ENCODE results near the gene ZNF821.
"Not testable (repeated sequence)": the region's sequence is repeated elsewhere in the genome, so short reads cannot be mapped to it uniquely, and the experiment has no call there.

The ZNF821 gene

GRCh38 chr16:71830359-71830758 lies 53.6 kb downstream of the ZNF821 start:
- DNase-seq, result no peak
- TF ChIP-seq CTCF (IDR thresholded peaks at IDR 0.05; ENCODE audit: low read length) (no peak), EZH2 (optimal IDR thresholded peaks at IDR 0.05; ENCODE audit: low read depth, low read length) (no peak), EZH2phosphoT487 (IDR thresholded peaks at IDR 0.05; ENCODE audit: low read length) (no peak)
- Histone ChIP-seq H3K4me2 (ENCODE audit: low read depth, low read length) (no peak overlapping the region), H3K27ac (ENCODE audit: low read length) (no peak overlapping the region), H3K79me2 (ENCODE audit: low read length) (no peaks in the 10 kb centered on the region), H3K9ac (ENCODE audit: low read length) (no peak overlapping the region), H3K4me3 (ENCODE audit: low read length) (no peak overlapping the region), H2AFZ (ENCODE audit: low read length) (no peak overlapping the region), H3K9me2 (replicated peaks; ENCODE audit: insufficient read depth, low read length) (no peaks in the 10 kb centered on the region), H4K20me1 (ENCODE audit: insufficient read depth, low read length) (no peaks in the 10 kb centered on the region), H3K4me1 (ENCODE audit: low read length) (no peaks in the 10 kb centered on the region), H3K27me3 (replicated peaks; ENCODE audit: insufficient read depth, low read length) (no peaks in the 10 kb centered on the region), H3K9me3 (replicated peaks; ENCODE audit: insufficient read depth, low read length) (no peaks in the 10 kb centered on the region), H3F3A (ENCODE audit: insufficient read depth, low read length) (no peaks in the 10 kb centered on the region), H3K36me3 (replicated peaks; ENCODE audit: insufficient read depth, low read length) (no peaks in the 10 kb centered on the region)

DNA sequence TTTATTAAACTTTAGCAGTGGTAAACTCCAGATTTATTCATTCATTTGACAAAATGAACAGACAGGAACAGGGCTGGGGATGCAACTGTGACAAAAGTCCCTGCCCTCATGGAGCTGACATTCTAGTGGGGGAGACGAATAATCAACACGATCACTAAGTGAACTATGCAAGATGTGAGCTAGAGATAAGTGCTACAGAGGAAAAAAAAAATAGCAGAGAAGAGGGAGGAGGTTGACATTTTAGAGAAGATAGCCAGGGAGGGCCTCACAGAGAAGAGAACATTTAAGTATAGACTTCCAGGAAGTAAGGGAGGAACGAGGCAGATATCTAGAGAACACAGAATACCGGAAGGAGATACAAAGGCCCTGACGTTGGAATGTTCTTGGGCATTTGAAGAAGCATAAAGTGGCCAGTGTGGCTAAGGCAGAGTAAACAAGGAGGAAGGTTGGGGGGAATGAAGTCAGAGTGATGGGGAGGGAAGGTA lies 57.4 kb downstream of the ZNF821 start:
- TF ChIP-seq EZH2 (optimal IDR thresholded peaks at IDR 0.05; ENCODE audit: low read depth, low read length), result no peak
- H3F3A ChIP-seq (ENCODE audit: insufficient read depth, low read length), result no peaks in the 10 kb centered on the region
- H3K9ac ChIP-seq (ENCODE audit: low read length), result no peak overlapping the region
- no peak overlapping the region for H3K4me3 ChIP-seq (ENCODE audit: low read length)
- DNase-seq, result no peak
- H3K9me2 ChIP-seq (replicated peaks; ENCODE audit: insufficient read depth, low read length), result no peaks in the 10 kb centered on the region
- H3K4me1 ChIP-seq (ENCODE audit: low read length), result no peaks in the 10 kb centered on the region
- no peaks in the 10 kb centered on the region for H3K27me3 ChIP-seq (replicated peaks; ENCODE audit: insufficient read depth, low read length)
- no peaks in the 10 kb centered on the region for H3K79me2 ChIP-seq (ENCODE audit: low read length)
- H2AFZ ChIP-seq (ENCODE audit: low read length), result no peak overlapping the region
- H3K36me3 ChIP-seq (replicated peaks; ENCODE audit: insufficient read depth, low read length), result no peaks in the 10 kb centered on the region
- no peak overlapping the region for H3K27ac ChIP-seq (ENCODE audit: low read length)
- no peaks in the 10 kb centered on the region for H4K20me1 ChIP-seq (ENCODE audit: insufficient read depth, low read length)
- no peak overlapping the region for H3K4me2 ChIP-seq (ENCODE audit: low read depth, low read length)
- H3K9me3 ChIP-seq (replicated peaks; ENCODE audit: insufficient read depth, low read length), result no peaks in the 10 kb centered on the region

GRCh38 chr16:71817155-71817500 lies 66.9 kb downstream of the ZNF821 start:
- Histone ChIP-seq H3K9ac (ENCODE audit: low read length) (peak overlapping the region; percentile 70), H3K27ac (ENCODE audit: low read length) (peak overlapping the region; percentile 94), H2AFZ (ENCODE audit: low read length) (0 out of 2 replicates have a peak overlapping the region, but pooled peaks have one; percentile 13)

GRCh38 chr16:71811261-71811803 lies 72.7 kb downstream of the ZNF821 start:
- H3K27me3 ChIP-seq (replicated peaks; ENCODE audit: insufficient read depth, low read length), result no peaks in the 10 kb centered on the region
- no peak overlapping the region for H3K27ac ChIP-seq (ENCODE audit: low read length)
- peaks cover 9% of the 10 kb centered on the region; the same call in 1 of the 2 replicates for H3K4me1 ChIP-seq (ENCODE audit: low read length)
- no peak overlapping the region for H3K4me2 ChIP-seq (ENCODE audit: low read depth, low read length)
- H3K79me2 ChIP-seq (ENCODE audit: low read length), result peaks cover 35% of the 10 kb centered on the region
- no peaks in the 10 kb centered on the region for H3K9me2 ChIP-seq (replicated peaks; ENCODE audit: insufficient read depth, low read length)
- H4K20me1 ChIP-seq (ENCODE audit: insufficient read depth, low read length), result no peaks in the 10 kb centered on the region
- H3K4me3 ChIP-seq (ENCODE audit: low read length), result no peak overlapping the region
- no peak for DNase-seq
- no peak overlapping the region for H2AFZ ChIP-seq (ENCODE audit: low read length)
- no peaks in the 10 kb centered on the region for H3K9me3 ChIP-seq (replicated peaks; ENCODE audit: insufficient read depth, low read length)
- H3F3A ChIP-seq (ENCODE audit: insufficient read depth, low read length), result peaks cover 39% of the 10 kb centered on the region
- no peaks in the 10 kb centered on the region; the same call in 1 of the 2 replicates for H3K36me3 ChIP-seq (replicated peaks; ENCODE audit: insufficient read depth, low read length)
- H3K9ac ChIP-seq (ENCODE audit: low read length), result no peak overlapping the region
- TF ChIP-seq CTCF (IDR thresholded peaks at IDR 0.05; ENCODE audit: low read length) (no peak), EZH2 (optimal IDR thresholded peaks at IDR 0.05; ENCODE audit: low read depth, low read length) (no peak), EZH2phosphoT487 (IDR thresholded peaks at IDR 0.05; ENCODE audit: low read length) (no peak)

More at GRCh38 chr16:71817155-71817500, 66.9 kb downstream of the ZNF821 start:
- H3K27me3 ChIP-seq (replicated peaks; ENCODE audit: insufficient read depth, low read length); DNase-seq; H3K9me2 ChIP-seq (replicated peaks; ENCODE audit: insufficient read depth, low read length); H4K20me1 ChIP-seq (ENCODE audit: insufficient read depth, low read length); H3K9me3 ChIP-seq (replicated peaks; ENCODE audit: insufficient read depth, low read length); H3K36me3 ChIP-seq (replicated peaks; ENCODE audit: insufficient read depth, low read length); H3K4me1 ChIP-seq (ENCODE audit: low read length); H3K79me2 ChIP-seq (ENCODE audit: low read length): not testable (repeated sequence)
- Histone ChIP-seq H3K4me3 (ENCODE audit: low read length) (peak overlapping the region; percentile 35), H3K4me2 (ENCODE audit: low read depth, low read length) (peak overlapping the region; percentile 75), H3F3A (ENCODE audit: insufficient read depth, low read length) (peaks cover 28% of the 10 kb centered on the region)

DNA sequence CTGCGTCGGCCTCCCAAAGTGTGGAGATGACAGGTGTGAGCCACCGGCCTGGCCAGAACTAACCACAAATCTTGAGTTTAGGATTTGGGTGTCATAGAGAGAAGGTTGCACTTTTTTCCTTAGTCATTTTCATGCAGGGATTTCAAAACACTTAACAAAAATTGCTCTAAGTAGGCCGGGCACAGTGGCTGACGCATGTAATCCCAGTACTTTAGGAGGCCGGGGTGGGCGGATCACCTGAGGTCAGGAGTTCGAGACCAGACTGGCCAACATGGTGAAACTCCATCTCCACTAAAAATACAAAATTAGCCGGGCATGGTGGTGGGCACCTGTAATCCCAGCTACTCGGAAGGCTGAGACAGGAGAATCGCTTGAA lies 73.8 kb downstream of the ZNF821 start:
- peak overlapping the region; percentile 83; the same call in 1 of the 2 replicates for H3K9ac ChIP-seq (ENCODE audit: low read length)
- H3K4me3 ChIP-seq (ENCODE audit: low read length), result peak overlapping the region; percentile 80
- H3K36me3 ChIP-seq (replicated peaks; ENCODE audit: insufficient read depth, low read length); H4K20me1 ChIP-seq (ENCODE audit: insufficient read depth, low read length); H3K9me2 ChIP-seq (replicated peaks; ENCODE audit: insufficient read depth, low read length); H3K4me1 ChIP-seq (ENCODE audit: low read length); DNase-seq; H3K27me3 ChIP-seq (replicated peaks; ENCODE audit: insufficient read depth, low read length); H3K9me3 ChIP-seq (replicated peaks; ENCODE audit: insufficient read depth, low read length): not testable (repeated sequence)
- peak overlapping the region; percentile 100; the same call in 1 of the 2 replicates for H3K27ac ChIP-seq (ENCODE audit: low read length)
- H3K4me2 ChIP-seq (ENCODE audit: low read depth, low read length), result peak overlapping the region; percentile 65; the same call in 1 of the 2 replicates
- H2AFZ ChIP-seq (ENCODE audit: low read length), result peak overlapping the region; percentile 13; the same call in 1 of the 2 replicates
- H3F3A ChIP-seq (ENCODE audit: insufficient read depth, low read length), result peaks cover 29% of the 10 kb centered on the region
- H3K79me2 ChIP-seq (ENCODE audit: low read length), result peaks cover 47% of the 10 kb centered on the region
